WTC11 (cell line): ENCODE data around the gene KLHL35. TPM values are rescaled to one million over a fixed set of nuclear protein-coding genes. Genes with fewer than 3 reads are reported as not detected.

Source experiments
- ATAC-seq: fragments of 200-7000 bp; cut with Tn5 transposase; 2 replicates; pipeline ENCODE4 v1.10.0; 2021; ENCODE audit warnings: mild to moderate bottlenecking, moderate library complexity
- CTCF ChIA-PET: fragments of 300-600 bp; sonication (Branson Sonifier 250); formaldehyde crosslinking; loops from one replicate; lab custom pipeline; 2021; ENCODE audit warnings: antibody characterized with exemption; lab: Charles Lee
- POLR2A ChIA-PET: fragments of 350-600 bp; sonication (Branson Sonifier 250); formaldehyde crosslinking; loops from one replicate; lab custom pipeline; 2021; ENCODE audit warnings: antibody characterized with exemption; lab: Charles Lee
- DNase-seq: peaks from one replicate; pipeline ENCODE4 v3.0.0; 2021; ENCODE audit warnings: low spot score
- H3K27ac Mint-ChIP-seq: 2 replicates; pipeline ENCODE4 v1.8.0; 2021; ENCODE audit warnings: mixed read lengths
- H3K27me3 Mint-ChIP-seq: 2 replicates; pipeline ENCODE4 v1.8.0; 2021; ENCODE audit warnings: low read depth, mild to moderate bottlenecking, moderate library complexity, mixed read lengths
- H3K36me3 Mint-ChIP-seq: 2 replicates; pipeline ENCODE4 v1.8.0; 2021; ENCODE audit warnings: mixed read lengths
- H3K4me1 Mint-ChIP-seq: 2 replicates; pipeline ENCODE4 v1.8.0; 2022; ENCODE audit warnings: mixed read lengths
- H3K4me3 Mint-ChIP-seq: 2 replicates; pipeline ENCODE4 v1.8.0; 2021; ENCODE audit warnings: mild to moderate bottlenecking, moderate library complexity, mixed read lengths
- H3K9me3 Mint-ChIP-seq: 2 replicates; pipeline ENCODE4 v1.8.0; 2021; ENCODE audit warnings: mixed read lengths
- AFF4 ChIP-seq: sonication (generic); formaldehyde crosslinking; IDR thresholded peaks from 2 replicates; pipeline ENCODE4 v1.8.1; 2023; ENCODE audit warnings: mild to moderate bottlenecking, missing genetic modification reagents, borderline replicate concordance
- AR ChIP-seq: fragments of 250-450 bp; sonication (Bioruptor Pico); IDR thresholded peaks from 2 replicates; pipeline ENCODE4 v1.9.0; 2021; ENCODE audit warnings: mild to moderate bottlenecking
- ARID4B ChIP-seq: sonication (generic); formaldehyde crosslinking; IDR thresholded peaks from 2 replicates; pipeline ENCODE4 v1.8.0; 2023; ENCODE audit warnings: missing genetic modification reagents, mild to moderate bottlenecking, borderline replicate concordance
- ATF1 ChIP-seq: sonication (generic); formaldehyde crosslinking; IDR thresholded peaks from 2 replicates; pipeline ENCODE4 v1.8.1; 2023; ENCODE audit warnings: mild to moderate bottlenecking, moderate library complexity, missing genetic modification reagents
- ATF3 ChIP-seq: sonication (generic); formaldehyde crosslinking; conservative IDR thresholded peaks from 2 replicates; pipeline ENCODE4 v1.8.1; 2022; ENCODE audit warnings: mild to moderate bottlenecking, missing genetic modification reagents
- ATF6 ChIP-seq: sonication (generic); formaldehyde crosslinking; IDR thresholded peaks from 2 replicates; pipeline ENCODE4 v1.8.1; 2023; ENCODE audit warnings: mild to moderate bottlenecking, missing genetic modification reagents
- EMX1 ChIP-seq: fragments of 250-450 bp; sonication (Bioruptor Pico); IDR thresholded peaks from 2 replicates; pipeline ENCODE4 v1.8.0; 2021; ENCODE audit warnings: mild to moderate bottlenecking
- ESRRA ChIP-seq: sonication (generic); formaldehyde crosslinking; IDR thresholded peaks from 2 replicates; pipeline ENCODE4 v1.8.1; 2022; ENCODE audit warnings: mild to moderate bottlenecking, missing genetic modification reagents, borderline replicate concordance
- PRDM15 ChIP-seq: sonication (generic); formaldehyde crosslinking; IDR thresholded peaks from 2 replicates; pipeline ENCODE4 v1.8.0; 2022; ENCODE audit warnings: missing genetic modification reagents
- ZBTB21 ChIP-seq: sonication (generic); formaldehyde crosslinking; IDR thresholded peaks from 2 replicates; pipeline ENCODE4 v1.8.1; 2023; ENCODE audit warnings: mild to moderate bottlenecking, missing genetic modification reagents, borderline replicate concordance
- ZMAT4 ChIP-seq: fragments of 250-450 bp; sonication (Bioruptor Pico); IDR thresholded peaks from 2 replicates; pipeline ENCODE4 v1.9.0; 2021; ENCODE audit warnings: mild to moderate bottlenecking
- ZNF263 ChIP-seq: sonication (generic); formaldehyde crosslinking; IDR thresholded peaks from 2 replicates; pipeline ENCODE4 v1.8.1; 2022; ENCODE audit warnings: low read depth, mild to moderate bottlenecking, moderate library complexity, missing genetic modification reagents
- total RNA-seq: library from RNA; stranded (reverse); gene quantifications from 3 replicates; pipeline ENCODE4 v1.2.3, GENCODE V29; 2021

KLHL35 gene
- total RNA-seq, 1 experiment from 2014 or later = 0.22 TPM

- TF ChIP-seq ZMAT4 (no peak), ZBTB21 (CRISPR knock-in tag) (no peak), EMX1 (CRISPR knock-in tag) (no peak), AR (no peak), AFF4 (no peak)
Observed at GRCh38 chr11:75421035-75421602, 11.9 kb downstream of the KLHL35 start (continued).

- ChIA-PET POLR2A (interaction anchor here (0.6 kb wide), 1 partner anchor 16 kb away, joined by 3 read pairs; no protein-coding TSS in a partner anchor), CTCF (interaction anchor here (1.0 to 1.4 kb wide), 4 partner anchors 25 to 140 kb away, joined by 3 to 5 read pairs (median 4); no protein-coding TSS in a partner anchor)
- no peaks in the 10 kb centered on the region for H3K9me3 Mint-ChIP-seq
- peaks cover 32% of the 10 kb centered on the region for H3K36me3 Mint-ChIP-seq
- H3K27me3 Mint-ChIP-seq = no peaks in the 10 kb centered on the region
- peaks cover 13% of the 10 kb centered on the region for H3K4me1 Mint-ChIP-seq
- ATAC-seq = no peak
- TF ChIP-seq ATF3 (CRISPR knock-in tag) = no peak
- TF ChIP-seq, all 79 proteins: peak for 0
- Mint-ChIP-seq H3K27ac (peak overlapping the region; percentile 78), H3K4me3 (no peak overlapping the region)
- DNase-seq = no peak
Observed at GRCh38 chr11:75420224-75421034, 12.6 kb downstream of the KLHL35 start.

- no peak for DNase-seq
- H3K27ac Mint-ChIP-seq = peak overlapping the region; percentile 16; the same call in 1 of the 2 replicates
- no peaks in the 10 kb centered on the region for H3K4me1 Mint-ChIP-seq
- H3K4me3 Mint-ChIP-seq = no peak overlapping the region
- no peaks in the 10 kb centered on the region for H3K9me3 Mint-ChIP-seq
- no peak for ATAC-seq
- CTCF ChIA-PET = interaction anchor here (3.0 kb wide), 1 partner anchor 12 kb away, joined by 12 read pairs; no protein-coding TSS in a partner anchor
- no peaks in the 10 kb centered on the region for H3K27me3 Mint-ChIP-seq
- H3K36me3 Mint-ChIP-seq = peaks cover 45% of the 10 kb centered on the region
- POLR2A ChIA-PET = interaction anchor here (1.4 kb wide), 1 partner anchor 13 kb away, joined by 3 read pairs; no protein-coding TSS in a partner anchor
- no peak for TF ChIP-seq ZNF263 (CRISPR knock-in tag)
- TF ChIP-seq PRDM15 = no peak
- TF ChIP-seq ATF1 (CRISPR knock-in tag) = no peak
- TF ChIP-seq ESRRA (CRISPR knock-in tag) = no peak
- TF ChIP-seq ATF6 (CRISPR knock-in tag) = no peak
- TF ChIP-seq ARID4B (CRISPR knock-in tag) = no peak
Observed at GRCh38 chr11:75413864-75414263, 19.1 kb downstream of the KLHL35 start.
